AG04450 (cell line): ENCODE results near the gene FOXJ1. TPM values are rescaled to one million over a fixed set of nuclear protein-coding genes. Genes with fewer than 3 reads are reported as not detected.

Experiments used
- CTCF ChIA-PET: fragments of 300-600, 350-600 bp; formaldehyde crosslinking; extraction: SDS; loops from one replicate; lab custom pipeline; 2022; ENCODE audit warnings: antibody characterized with exemption, inconsistent platforms; lab: Charles Lee
- POLR2A ChIA-PET: fragments of 350-600 bp; formaldehyde crosslinking; extraction: SDS; loops from one replicate; lab custom pipeline; 2021; ENCODE audit warnings: antibody characterized with exemption, inconsistent platforms; lab: Yijun Ruan, JAX
- DNase-seq: peaks from one replicate; pipeline ENCODE4 v3.0.0-alpha.2; 2011; ENCODE audit warnings: low read depth, low spot score
- H3K27ac ChIP-seq: one replicate; pipeline ENCODE4 v1.5.1; 2012; ENCODE audit warnings: low read depth, low read length, control low read depth
- H3K27me3 ChIP-seq: one replicate; pipeline ENCODE4 v1.6.0; 2012; ENCODE audit warnings: low read length; ENCODE audit not compliant: control insufficient read depth, insufficient read depth
- H3K4me3 ChIP-seq: 2 replicates; pipeline ENCODE4 v1.5.1; 2011; ENCODE audit warnings: mild to moderate bottlenecking, low read depth, low read length, control low read depth
- H3K9me3 ChIP-seq: 2 replicates; pipeline ENCODE4 v1.5.1; 2012; ENCODE audit warnings: low read length; ENCODE audit not compliant: control insufficient read depth, insufficient read depth
- polyA plus RNA-seq: library from polyadenylated mRNA; depleted of rRNA; stranded (reverse); fragments of >200 nt; gene quantifications from 2 replicates; pipeline ENCODE4 v1.2.3, GENCODE V29; 2011
- TF ChIP-seq, protein P1 (sequence below): IDR thresholded peaks from 2 replicates; pipeline ENCODE4 v1.5.1; 2011; ENCODE audit warnings: low read depth, low read length, control low read depth, inconsistent platforms

Gene FOXJ1
- polyA plus RNA-seq, 1 experiment, result not detected

DNA sequence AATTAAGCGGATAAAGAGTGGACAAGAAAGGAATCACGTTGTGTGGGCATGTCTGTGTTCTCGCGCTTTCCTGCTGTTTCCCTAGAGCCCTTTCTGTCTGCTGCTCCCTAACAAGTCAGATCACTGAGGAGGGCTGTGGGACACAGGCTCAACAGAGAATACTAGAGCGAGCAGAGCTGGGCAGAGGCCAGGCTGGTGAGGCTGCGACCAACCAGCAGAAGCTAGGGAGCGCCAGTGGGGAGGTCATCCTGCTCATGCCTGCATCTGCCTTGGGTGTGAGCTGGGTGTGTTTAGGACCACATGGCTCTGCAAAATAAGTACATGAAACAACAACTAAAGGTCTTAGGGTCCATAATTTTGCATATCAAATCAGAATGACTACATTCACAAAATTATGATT is 11.5 kb upstream of the FOXJ1 start:
- ChIA-PET POLR2A (no interaction called here), CTCF (interaction anchor here (0.7 to 0.8 kb wide), 2 partner anchors 29 to 77 kb away, joined by 3 read pairs; no protein-coding TSS in a partner anchor)
- TF ChIP-seq, protein P1, sequence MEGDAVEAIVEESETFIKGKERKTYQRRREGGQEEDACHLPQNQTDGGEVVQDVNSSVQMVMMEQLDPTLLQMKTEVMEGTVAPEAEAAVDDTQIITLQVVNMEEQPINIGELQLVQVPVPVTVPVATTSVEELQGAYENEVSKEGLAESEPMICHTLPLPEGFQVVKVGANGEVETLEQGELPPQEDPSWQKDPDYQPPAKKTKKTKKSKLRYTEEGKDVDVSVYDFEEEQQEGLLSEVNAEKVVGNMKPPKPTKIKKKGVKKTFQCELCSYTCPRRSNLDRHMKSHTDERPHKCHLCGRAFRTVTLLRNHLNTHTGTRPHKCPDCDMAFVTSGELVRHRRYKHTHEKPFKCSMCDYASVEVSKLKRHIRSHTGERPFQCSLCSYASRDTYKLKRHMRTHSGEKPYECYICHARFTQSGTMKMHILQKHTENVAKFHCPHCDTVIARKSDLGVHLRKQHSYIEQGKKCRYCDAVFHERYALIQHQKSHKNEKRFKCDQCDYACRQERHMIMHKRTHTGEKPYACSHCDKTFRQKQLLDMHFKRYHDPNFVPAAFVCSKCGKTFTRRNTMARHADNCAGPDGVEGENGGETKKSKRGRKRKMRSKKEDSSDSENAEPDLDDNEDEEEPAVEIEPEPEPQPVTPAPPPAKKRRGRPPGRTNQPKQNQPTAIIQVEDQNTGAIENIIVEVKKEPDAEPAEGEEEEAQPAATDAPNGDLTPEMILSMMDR, result no peak
- Histone ChIP-seq H3K27me3 (peaks cover 28% of the 10 kb centered on the region), H3K9me3 (no peaks in the 10 kb centered on the region), H3K27ac (no peak overlapping the region), H3K4me3 (no peak overlapping the region)
- no peak for DNase-seq

DNA sequence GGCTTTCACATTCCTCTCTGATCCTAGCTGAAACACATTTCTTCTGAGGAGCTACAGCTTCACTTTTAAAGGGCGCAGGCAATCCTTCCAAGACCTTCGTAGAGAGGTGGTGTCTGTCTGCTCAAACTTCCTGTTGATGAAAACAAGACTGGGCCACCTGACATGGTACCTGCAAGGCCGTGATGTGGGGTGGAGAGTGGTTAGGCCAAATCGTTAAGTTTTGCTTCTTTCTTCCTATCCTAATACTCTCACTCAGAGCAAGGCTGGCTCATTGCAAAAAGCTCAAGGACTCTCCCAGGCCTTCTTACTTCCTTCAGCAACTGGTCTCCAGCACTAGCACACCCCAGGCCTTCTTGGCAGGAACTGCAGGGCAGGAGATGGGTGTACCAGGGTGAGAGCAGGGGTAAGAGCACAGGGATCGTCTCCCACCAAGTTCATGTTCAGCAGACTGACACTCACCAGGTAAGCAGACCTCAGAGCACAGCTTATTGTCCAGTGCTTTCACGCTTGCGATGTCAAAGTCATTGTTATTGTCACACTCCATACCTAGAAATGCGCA is 10.9 kb upstream of the FOXJ1 start:
- Histone ChIP-seq H3K4me3 (no peak overlapping the region), H3K27ac (no peak overlapping the region), H3K27me3 (peaks cover 23% of the 10 kb centered on the region), H3K9me3 (no peaks in the 10 kb centered on the region; the same call in 1 of the 2 replicates)
- CTCF ChIA-PET, result interaction anchor here (0.7 to 1.2 kb wide), 3 partner anchors 10 to 76 kb away, joined by 3 read pairs; no protein-coding TSS in a partner anchor
- POLR2A ChIA-PET, result no interaction called here
- TF ChIP-seq, protein P1, result no peak
- no peak for DNase-seq

DNA sequence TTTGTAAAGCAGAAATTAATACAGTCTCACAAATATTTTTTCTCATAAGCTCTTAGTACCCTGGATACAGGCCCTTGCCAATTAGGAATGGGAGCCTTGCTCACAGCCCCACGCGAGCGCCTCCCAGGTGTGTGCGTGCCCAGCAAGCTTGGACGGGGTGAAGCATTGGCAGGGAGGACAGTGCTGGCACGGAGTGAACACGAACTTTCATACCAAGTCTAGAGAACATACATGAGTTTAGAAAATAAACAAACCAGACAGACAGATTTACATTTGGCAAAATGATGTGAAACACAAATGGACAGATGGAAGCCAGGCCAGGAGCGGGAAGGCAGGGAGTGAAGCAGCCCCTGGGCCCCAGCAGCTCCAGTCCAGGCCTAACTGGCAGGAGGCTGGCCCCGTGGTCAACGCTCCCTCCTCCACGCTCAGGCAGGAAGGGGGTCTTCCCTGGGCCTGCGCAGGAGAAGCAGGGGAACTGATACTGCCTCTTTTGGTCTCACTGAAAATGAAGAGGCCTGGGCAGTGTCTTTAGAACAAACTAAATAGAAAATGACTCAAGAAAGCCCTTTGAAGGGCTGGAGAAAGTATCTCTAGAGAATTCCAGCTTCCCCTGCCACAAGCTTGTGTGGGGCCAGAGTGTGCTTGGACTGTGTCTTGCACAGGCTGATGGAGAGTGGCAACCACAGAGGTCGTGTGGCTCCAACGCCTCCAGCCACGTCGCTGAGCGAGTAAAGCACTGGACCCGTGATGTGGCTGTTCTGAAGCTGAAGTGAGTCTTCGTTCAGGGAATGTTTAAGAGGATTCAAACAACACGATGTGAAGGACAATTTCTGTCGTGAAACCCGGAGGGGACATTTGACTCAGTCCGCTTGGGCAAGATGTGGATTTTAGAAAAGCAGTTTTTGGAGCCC is 9.9 kb upstream of the FOXJ1 start:
- Histone ChIP-seq H3K27me3 (peaks cover 20% of the 10 kb centered on the region), H3K27ac (no peak overlapping the region), H3K4me3 (no peak overlapping the region), H3K9me3 (no peaks in the 10 kb centered on the region; the same call in 1 of the 2 replicates)
- POLR2A ChIA-PET, result no interaction called here
- CTCF ChIA-PET, result interaction anchor here (0.6 to 1.2 kb wide), 2 partner anchors 9 to 28 kb away, joined by 3 read pairs; no protein-coding TSS in a partner anchor
- DNase-seq, result no peak
- TF ChIP-seq, protein P1, result no peak

DNA sequence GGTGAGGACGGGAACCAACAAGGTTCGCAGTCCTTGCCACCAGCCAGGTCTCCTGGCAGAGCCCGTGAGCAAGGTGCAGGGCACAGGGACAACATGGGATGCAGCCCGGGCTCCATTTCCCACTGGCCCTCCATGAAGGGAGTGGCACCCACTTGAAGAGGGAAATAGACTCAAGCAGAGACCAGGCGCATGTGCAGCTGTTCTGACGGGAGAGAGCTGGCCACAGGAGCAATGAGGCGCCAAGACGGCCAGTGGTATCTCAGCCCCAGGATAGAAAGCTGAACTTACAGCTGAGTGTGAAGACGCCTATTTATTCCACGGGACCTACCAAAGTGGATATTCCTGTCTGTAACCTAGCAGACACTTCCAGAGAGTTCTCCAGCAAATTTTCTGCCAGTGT is 8.2 kb upstream of the FOXJ1 start:
- DNase-seq, result no peak
- H3K4me3 ChIP-seq, result no peak overlapping the region
- no peaks in the 10 kb centered on the region; the same call in 1 of the 2 replicates for H3K9me3 ChIP-seq
- POLR2A ChIA-PET, result no interaction called here
- H3K27me3 ChIP-seq, result peaks cover 12% of the 10 kb centered on the region
- H3K27ac ChIP-seq, result no peak overlapping the region
- TF ChIP-seq, protein P1, result no peak
- CTCF ChIA-PET, result no interaction called here

DNA sequence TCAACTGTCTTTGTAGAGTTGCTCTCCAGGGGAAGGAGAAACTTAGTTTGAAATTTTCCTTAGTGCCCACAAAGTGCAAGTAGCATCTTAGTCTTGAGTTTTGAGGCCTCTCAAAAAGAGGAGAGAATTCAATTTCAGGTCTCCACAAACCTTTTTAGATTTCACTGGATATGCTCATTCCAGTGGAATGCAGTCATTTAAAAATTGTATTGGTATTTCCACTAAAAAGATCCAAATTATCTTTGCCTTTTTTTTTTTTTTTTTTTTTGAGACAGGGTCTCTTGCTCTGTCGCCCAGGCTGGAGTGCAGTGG is 6.9 kb upstream of the FOXJ1 start:
- POLR2A ChIA-PET, result no interaction called here
- H3K27ac ChIP-seq, result no peak overlapping the region
- DNase-seq, result no peak
- H3K27me3 ChIP-seq, result peaks cover 19% of the 10 kb centered on the region
- CTCF ChIA-PET, result interaction anchor here (0.7 kb wide), 2 partner anchors 14 to 99 kb away, joined by 3 to 4 read pairs; no protein-coding TSS in a partner anchor
- TF ChIP-seq, protein P1, result no peak
- H3K4me3 ChIP-seq, result no peak overlapping the region
- no peaks in the 10 kb centered on the region; the same call in 1 of the 2 replicates for H3K9me3 ChIP-seq
